Hepatocyte (in vitro differentiated cells): ENCODE results near the gene ERFE.

Experiments used
- CTCF ChIP-seq: fragments of 200-600 bp; sonication (generic); IDR thresholded peaks from 2 replicates; pipeline ENCODE4 v1.5.1; 2016; ENCODE audit warnings: antibody characterized with exemption, mild to moderate bottlenecking; ENCODE audit not compliant: poor library complexity
- EZH2 ChIP-seq: fragments of 200-600 bp; sonication (generic); IDR thresholded peaks from 2 replicates; pipeline ENCODE4 v1.6.1; 2016; ENCODE audit warnings: antibody characterized with exemption, mild to moderate bottlenecking, borderline replicate concordance
- EZH2phosphoT487 ChIP-seq: fragments of 200-600 bp; sonication (generic); IDR thresholded peaks from one replicate; pipeline ENCODE4 v1.6.1; 2018; ENCODE audit warnings: antibody characterized with exemption, mild to moderate bottlenecking, low read depth, moderate library complexity; ENCODE audit not compliant: unreplicated experiment, severe bottlenecking

- TF ChIP-seq CTCF (no peak), EZH2 (no peak), EZH2phosphoT487 (no peak)
These were observed 41.3 kb upstream of the ERFE start for GRCh38 chr2:238117199-238118154.
